ENCODE data around the gene RNF39.
"Not testable (repeated sequence)": the region's sequence is repeated elsewhere in the genome, so short reads cannot be mapped to it uniquely, and the experiment has no call there.

RNF39 gene

GRCh38 chr6:30075094-30075789 lies at the start of gene RNF39:
Gene RNF39 (minus strand): TSS chr6:30075769. CDS start chr6:30075585, 184 bp downstream.
- no peak for DNase-seq

GRCh38 chr6:30122515-30122914 lies 46.9 kb upstream of the RNF39 start:
- DNase-seq, result no peak

- DNase-seq, result no peak
Observed at GRCh38 chr6:30121446-30122366, 46.1 kb upstream of the RNF39 start.

- not testable (repeated sequence) for DNase-seq
Observed at GRCh38 chr6:30118691-30119090, 43.1 kb upstream of the RNF39 start.

GRCh38 chr6:30116724-30117123 lies 41.2 kb upstream of the RNF39 start:
- no peak for DNase-seq

GRCh38 chr6:30113841-30114240 lies 38.3 kb upstream of the RNF39 start:
- no peak for DNase-seq

- no peak for DNase-seq
Observed at GRCh38 chr6:30113003-30113759, 37.6 kb upstream of the RNF39 start, which contains the start of gene TRIM31. Gene TRIM31 (minus strand): TSS chr6:30113090. CDS start chr6:30112805, 285 bp downstream.

- DNase-seq, result no peak
Observed at GRCh38 chr6:30112402-30112994, 36.9 kb upstream of the RNF39 start.

GRCh38 chr6:30111266-30111856 lies 35.8 kb upstream of the RNF39 start:
- DNase-seq, result no peak

- no peak for DNase-seq
Observed at GRCh38 chr6:30104661-30105060, 29.1 kb upstream of the RNF39 start.

- no peak for DNase-seq
Observed at GRCh38 chr6:30103872-30104179, 28.3 kb upstream of the RNF39 start.

GRCh38 chr6:30102970-30103871 lies 27.7 kb upstream of the RNF39 start:
- peak; percentile 87 for DNase-seq

- DNase-seq, result peak; percentile 4
Observed at GRCh38 chr6:30102414-30102969, 26.9 kb upstream of the RNF39 start.

- DNase-seq, result peak; percentile 75
Observed at GRCh38 chr6:30101444-30102413, 26.2 kb upstream of the RNF39 start.

GRCh38 chr6:30100585-30101443 lies 25.2 kb upstream of the RNF39 start:
- DNase-seq, result peak; percentile 11

GRCh38 chr6:30100154-30100553 lies 24.6 kb upstream of the RNF39 start:
- no peak for DNase-seq

- DNase-seq, result no peak
Observed at GRCh38 chr6:30097902-30098768, 22.6 kb upstream of the RNF39 start.

- no peak for DNase-seq
Observed at GRCh38 chr6:30096829-30097228, 21.3 kb upstream of the RNF39 start.

All from stimulated activated CD4-positive, alpha-beta T cell treated with anti-CD3 and anti-CD28 coated beads, Interleukin-4, amount 100 ng/mL, for 24 hours (primary cell).